AG04450 (cell line): ENCODE measurements around the gene HTT. TPM values are rescaled to one million over a fixed set of nuclear protein-coding genes. Genes with fewer than 3 reads are reported as not detected.

Source experiments
- CTCF ChIA-PET: fragments of 300-600, 350-600 bp; formaldehyde crosslinking; extraction: SDS; loops from one replicate; lab custom pipeline; 2022; ENCODE audit warnings: antibody characterized with exemption, inconsistent platforms; lab: Charles Lee
- POLR2A ChIA-PET: fragments of 350-600 bp; formaldehyde crosslinking; extraction: SDS; loops from one replicate; lab custom pipeline; 2021; ENCODE audit warnings: antibody characterized with exemption, inconsistent platforms; lab: Yijun Ruan, JAX
- DNase-seq: peaks from one replicate; pipeline ENCODE4 v3.0.0-alpha.2; 2011; ENCODE audit warnings: low read depth, low spot score
- H3K27ac ChIP-seq: one replicate; pipeline ENCODE4 v1.5.1; 2012; ENCODE audit warnings: low read depth, low read length, control low read depth
- H3K27me3 ChIP-seq: one replicate; pipeline ENCODE4 v1.6.0; 2012; ENCODE audit warnings: low read length; ENCODE audit not compliant: control insufficient read depth, insufficient read depth
- H3K4me3 ChIP-seq: 2 replicates; pipeline ENCODE4 v1.5.1; 2011; ENCODE audit warnings: mild to moderate bottlenecking, low read depth, low read length, control low read depth
- H3K9me3 ChIP-seq: 2 replicates; pipeline ENCODE4 v1.5.1; 2012; ENCODE audit warnings: low read length; ENCODE audit not compliant: control insufficient read depth, insufficient read depth
- CTCF ChIP-seq: IDR thresholded peaks from 2 replicates; pipeline ENCODE4 v1.5.1; 2011; ENCODE audit warnings: low read depth, low read length, control low read depth, inconsistent platforms
- polyA plus RNA-seq: library from polyadenylated mRNA; depleted of rRNA; stranded (reverse); fragments of >200 nt; gene quantifications from 2 replicates; pipeline ENCODE4 v1.2.3, GENCODE V29; 2011

HTT gene
- polyA plus RNA-seq, 1 experiment, result 14.5 TPM

GRCh38 chr4:3203971-3204431, 129.5 kb downstream of the HTT start:
- POLR2A ChIA-PET, result no interaction called here
- H3K27ac ChIP-seq, result peak overlapping the region; percentile 25
- H3K4me3 ChIP-seq, result no peak overlapping the region

DNA sequence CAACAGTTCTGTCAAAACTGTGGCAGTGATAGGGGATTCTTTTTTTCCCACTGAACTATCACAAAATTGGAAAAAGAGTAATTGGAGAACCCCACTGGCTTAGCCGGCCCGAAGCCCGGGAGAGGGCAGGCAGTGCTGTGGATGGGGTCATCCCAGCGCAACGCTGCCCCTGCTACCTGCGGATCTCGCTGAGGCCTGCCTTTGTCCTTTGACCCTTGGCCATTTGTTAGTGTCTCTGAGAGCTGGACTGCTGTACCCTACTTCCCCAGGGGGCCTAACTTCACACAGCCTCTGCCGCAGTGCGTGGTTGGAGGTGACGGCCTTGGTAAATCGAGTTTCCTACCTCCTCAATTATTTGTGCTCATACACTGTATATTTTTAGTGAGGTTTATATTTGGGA, 131.5 kb downstream of the HTT start:
- no peak overlapping the region for H3K27ac ChIP-seq
- H3K9me3 ChIP-seq, result no peaks in the 10 kb centered on the region
- ChIA-PET CTCF (no interaction called here), POLR2A (no interaction called here)
- H3K27me3 ChIP-seq, result no peaks in the 10 kb centered on the region
- DNase-seq, result no peak
- no peak for TF ChIP-seq CTCF
- H3K4me3 ChIP-seq, result no peak overlapping the region

More at GRCh38 chr4:3203971-3204431, 129.5 kb downstream of the HTT start:
- no peaks in the 10 kb centered on the region for H3K27me3 ChIP-seq
- H3K9me3 ChIP-seq, result no peaks in the 10 kb centered on the region; the same call in 1 of the 2 replicates
- TF ChIP-seq CTCF, result no peak
- CTCF ChIA-PET, result interaction anchor here (0.8 to 1.1 kb wide), 3 partner anchors 10 to 277 kb away, joined by 3 to 6 read pairs (median 3); no protein-coding TSS in a partner anchor
- DNase-seq, result no peak

DNA sequence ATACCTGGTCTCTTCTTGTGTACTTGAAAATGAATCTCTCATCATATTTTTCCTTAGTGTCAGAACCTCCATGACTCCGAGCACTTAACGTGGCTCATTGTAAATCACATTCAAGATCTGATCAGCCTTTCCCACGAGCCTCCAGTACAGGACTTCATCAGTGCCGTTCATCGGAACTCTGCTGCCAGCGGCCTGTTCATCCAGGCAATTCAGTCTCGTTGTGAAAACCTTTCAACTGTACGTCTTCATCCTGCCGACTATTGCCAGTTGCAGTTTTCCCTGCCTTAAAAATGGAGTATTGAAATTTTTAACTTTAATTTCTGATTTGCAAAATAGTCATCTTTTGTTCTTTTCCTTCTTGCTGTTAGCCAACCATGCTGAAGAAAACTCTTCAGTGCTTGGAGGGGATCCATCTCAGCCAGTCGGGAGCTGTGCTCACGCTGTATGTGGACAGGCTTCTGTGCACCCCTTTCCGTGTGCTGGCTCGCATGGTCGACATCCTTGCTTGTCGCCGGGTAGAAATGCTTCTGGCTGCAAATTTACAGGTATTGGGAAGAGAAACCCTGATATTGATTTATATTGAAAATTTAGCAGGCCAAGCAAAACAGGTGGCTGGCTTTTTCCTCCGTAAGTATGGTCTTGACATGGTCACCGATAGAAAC, 132.1 kb downstream of the HTT start:
- Histone ChIP-seq H3K27ac (no peak overlapping the region), H3K9me3 (no peaks in the 10 kb centered on the region), H3K27me3 (no peaks in the 10 kb centered on the region), H3K4me3 (no peak overlapping the region)
- CTCF ChIA-PET, result no interaction called here
- no peak for TF ChIP-seq CTCF
- POLR2A ChIA-PET, result no interaction called here
- DNase-seq, result no peak

- CTCF ChIA-PET, result no interaction called here
- no peak overlapping the region for H3K27ac ChIP-seq
Measured at GRCh38 chr4:3207531-3208037, 133.1 kb downstream of the HTT start.

More at GRCh38 chr4:3207531-3208037, 133.1 kb downstream of the HTT start:
- Histone ChIP-seq H3K4me3 (no peak overlapping the region), H3K27me3 (no peaks in the 10 kb centered on the region), H3K9me3 (no peaks in the 10 kb centered on the region)
- POLR2A ChIA-PET, result no interaction called here
- peak; percentile 17; the same call in 1 of the 2 replicates for TF ChIP-seq CTCF
- no peak for DNase-seq
